NCI-H2196 (cell line): ENCODE data around the gene TTBK2.

ENCODE experiments used
- DNase-seq: peaks from one replicate; lab custom pipeline; 2025; ENCODE audit not compliant: unreplicated experiment; lab: John Stamatoyannopoulos, UW

Gene TTBK2

DNA sequence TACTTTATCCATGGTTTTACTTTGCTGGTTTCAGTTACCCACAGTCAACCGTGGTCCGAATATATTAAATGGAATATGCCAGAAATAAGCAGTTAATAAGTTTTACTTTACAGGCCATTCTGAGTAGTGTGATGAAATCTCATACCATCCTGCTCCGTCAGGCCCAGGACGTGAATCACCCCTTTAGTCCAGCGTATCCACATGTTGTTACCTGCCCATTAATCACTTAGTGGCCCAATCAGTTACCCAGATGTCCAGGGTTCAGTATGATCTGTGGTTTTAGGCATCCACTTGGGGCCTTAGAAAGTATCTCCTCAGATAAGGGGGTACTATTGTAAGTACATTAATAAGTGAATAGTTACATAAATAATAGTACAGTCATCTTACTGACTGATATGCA is 88.0 kb downstream of the TTBK2 start:
- no peak for DNase-seq

GRCh38 chr15:42826251-42826890 is 94.2 kb downstream of the TTBK2 start:
- no peak for DNase-seq

- no peak for DNase-seq
Observed at GRCh38 chr15:42825599-42825998, 95.0 kb downstream of the TTBK2 start.

DNA sequence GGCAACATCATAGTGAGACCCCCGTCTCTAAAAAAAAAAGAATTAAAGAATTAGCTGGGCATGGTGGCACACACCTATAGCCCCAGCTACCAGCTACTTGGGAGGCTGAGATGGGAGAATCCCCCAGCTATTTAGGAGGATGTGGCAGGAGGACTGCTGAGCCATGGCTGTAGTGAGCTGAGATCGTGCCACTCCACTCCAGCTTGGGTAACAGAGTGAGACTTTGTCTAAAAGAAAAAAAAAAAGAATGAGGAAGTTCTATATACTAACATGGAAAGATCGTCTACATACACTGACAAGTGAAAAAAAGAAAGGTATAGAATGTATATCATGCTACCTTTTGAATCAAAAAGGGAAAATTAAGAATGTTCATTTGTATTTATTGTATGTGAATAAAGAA is 99.8 kb downstream of the TTBK2 start:
- no peak for DNase-seq

DNA sequence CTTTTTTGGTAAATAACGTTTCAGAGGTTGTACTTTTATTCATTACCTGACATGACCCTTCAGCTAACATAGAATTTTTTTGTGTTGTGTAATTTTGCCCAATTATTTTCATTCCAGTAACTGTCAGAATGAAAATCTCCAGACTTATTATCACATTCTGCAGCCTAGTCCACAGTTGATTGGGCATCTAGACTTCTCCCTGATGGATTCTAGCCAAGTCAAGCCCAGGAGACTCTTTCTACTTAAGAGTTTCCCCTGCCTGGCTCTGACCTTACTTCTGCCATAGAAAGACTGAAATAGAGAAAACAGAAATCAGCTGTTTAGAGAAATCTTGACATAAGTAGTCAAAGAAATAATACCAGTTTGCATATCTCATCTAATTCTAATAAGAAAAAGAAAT is 100.8 kb downstream of the TTBK2 start:
- DNase-seq: no peak

DNA sequence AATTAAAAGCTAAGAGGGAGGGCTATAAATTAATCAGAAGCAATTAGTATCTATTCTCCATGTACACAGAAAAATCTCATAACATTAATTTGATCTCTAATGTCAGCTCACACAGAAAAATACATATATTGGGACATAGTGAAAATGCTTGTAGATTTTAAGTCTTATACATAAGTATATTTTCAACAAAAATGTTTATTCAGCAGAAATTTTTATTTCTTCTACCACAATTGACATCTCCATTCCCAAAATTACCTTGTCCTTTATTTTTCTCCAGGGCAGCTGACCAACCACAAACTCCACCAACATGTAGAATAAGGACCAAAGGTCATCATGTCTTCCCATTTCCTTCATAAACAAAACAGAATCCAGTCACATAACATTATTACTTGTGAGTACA is 109.1 kb downstream of the TTBK2 start:
- no peak for DNase-seq

DNA sequence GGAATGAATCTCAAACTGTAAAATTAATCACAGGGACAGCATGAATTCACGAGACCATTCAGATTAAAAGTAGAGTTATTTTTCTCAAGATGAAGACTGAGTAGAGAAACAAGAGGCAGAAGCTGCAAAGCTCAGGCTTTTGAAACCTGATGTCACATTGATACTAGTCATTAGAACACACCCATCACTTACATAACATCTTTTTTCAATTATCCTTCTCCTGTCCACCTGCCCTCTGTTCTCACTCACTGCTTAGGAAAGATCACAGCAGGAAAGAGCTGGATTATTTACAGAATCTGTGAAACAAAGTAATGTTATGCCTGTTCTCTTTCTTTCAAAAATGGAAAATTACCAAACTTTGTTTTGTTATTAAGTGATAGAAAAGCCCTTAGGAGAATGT is 111.7 kb downstream of the TTBK2 start:
- DNase-seq: no peak

DNA sequence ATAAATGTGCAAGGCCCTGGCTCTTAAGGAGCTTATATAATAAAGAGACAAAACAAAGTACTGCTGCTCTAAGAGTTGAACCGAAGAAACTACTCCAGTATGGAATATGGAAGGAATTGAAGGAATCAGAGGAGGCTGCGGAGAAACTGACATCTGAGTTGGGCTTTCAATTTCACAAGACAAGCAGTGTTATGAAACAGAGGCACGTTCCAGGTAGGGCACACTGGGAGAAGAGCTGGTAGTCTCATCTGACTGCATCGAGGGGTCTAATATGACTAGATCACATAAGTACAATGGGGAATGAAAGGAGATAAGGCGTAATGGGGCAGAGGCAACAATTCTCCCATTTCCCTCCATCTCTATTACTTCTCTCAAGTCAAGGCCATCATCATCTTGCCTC is 115.3 kb downstream of the TTBK2 start:
- no peak for DNase-seq

DNA sequence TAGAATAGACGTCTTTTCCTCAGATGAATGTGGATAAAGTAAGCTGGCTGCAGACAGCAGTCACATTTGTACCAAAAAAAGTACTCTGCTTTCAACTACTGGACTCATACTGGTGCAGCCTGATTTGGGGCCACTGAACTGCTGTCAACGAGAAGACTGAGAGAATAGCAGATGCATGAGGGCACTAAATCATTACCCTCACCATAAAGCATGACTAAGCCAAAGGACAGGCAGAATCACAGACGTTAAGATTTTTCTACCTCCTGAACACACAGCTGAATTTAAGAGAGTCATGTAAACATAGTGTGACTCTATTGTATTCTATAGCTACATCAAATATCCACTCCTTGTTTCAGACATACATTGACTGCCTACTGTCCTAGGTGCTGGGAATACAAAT is 115.8 kb downstream of the TTBK2 start:
- DNase-seq: no peak

DNA sequence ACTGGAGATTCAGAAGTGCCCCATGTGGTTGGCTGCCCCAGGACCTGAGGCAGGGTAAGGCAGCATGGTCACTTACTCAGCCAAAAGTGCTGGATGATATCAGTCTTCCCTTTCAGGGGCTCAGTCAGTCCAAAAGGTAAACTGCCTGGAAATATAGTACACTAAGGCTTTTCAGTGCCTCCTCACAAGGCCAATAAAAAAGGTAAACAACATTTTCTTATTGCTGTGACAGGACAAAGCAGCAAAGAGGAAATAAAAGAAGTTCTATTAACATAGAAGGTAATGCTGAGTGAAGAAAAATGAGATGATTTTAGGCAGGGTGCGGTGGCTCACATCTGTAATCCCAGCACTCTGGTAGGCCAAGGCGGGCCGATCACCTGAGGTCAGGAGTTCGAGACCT is 117.1 kb downstream of the TTBK2 start:
- DNase-seq: no peak

- no peak for DNase-seq
Observed at GRCh38 chr15:42802168-42802567, 118.4 kb downstream of the TTBK2 start.

DNA sequence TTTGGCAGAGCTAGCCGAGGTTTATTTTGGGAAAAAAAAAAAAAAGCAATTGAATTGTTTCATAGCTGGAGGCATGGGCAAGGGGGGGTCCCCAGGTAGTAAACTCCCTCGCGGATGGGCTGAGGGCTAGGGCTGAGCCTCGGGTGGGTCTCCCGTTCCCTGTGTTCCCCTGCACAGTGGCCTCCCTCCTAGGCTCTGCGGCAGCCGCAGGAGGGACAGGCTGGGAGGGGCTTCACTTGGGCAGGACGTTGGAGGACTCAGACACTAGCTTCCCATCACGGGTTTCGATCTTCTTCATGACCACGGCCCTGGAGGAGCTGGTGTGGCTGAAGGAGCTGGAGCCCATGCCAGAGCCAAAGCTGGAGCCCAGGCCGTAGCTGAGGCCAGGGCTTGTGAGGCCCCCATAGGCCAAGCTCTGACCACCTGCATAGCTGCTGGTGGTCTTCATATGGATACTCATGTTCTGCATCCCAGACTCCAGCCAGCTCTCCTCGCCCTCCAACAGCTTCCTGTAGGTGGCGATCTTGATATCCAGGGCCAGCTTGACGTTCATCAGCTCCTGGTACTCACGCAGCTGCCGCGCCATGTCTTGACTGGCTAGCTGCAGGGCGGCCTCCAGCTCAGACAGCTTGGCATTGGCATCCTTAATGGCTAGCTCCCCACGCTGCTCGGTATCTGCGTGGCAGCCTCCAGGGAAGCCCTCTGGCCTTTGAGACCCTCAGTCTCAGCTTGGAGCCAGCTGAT is 119.7 kb downstream of the TTBK2 start:
- DNase-seq: no peak

- DNase-seq: no peak
Observed at GRCh38 chr15:42798802-42799201, 121.8 kb downstream of the TTBK2 start.

DNA sequence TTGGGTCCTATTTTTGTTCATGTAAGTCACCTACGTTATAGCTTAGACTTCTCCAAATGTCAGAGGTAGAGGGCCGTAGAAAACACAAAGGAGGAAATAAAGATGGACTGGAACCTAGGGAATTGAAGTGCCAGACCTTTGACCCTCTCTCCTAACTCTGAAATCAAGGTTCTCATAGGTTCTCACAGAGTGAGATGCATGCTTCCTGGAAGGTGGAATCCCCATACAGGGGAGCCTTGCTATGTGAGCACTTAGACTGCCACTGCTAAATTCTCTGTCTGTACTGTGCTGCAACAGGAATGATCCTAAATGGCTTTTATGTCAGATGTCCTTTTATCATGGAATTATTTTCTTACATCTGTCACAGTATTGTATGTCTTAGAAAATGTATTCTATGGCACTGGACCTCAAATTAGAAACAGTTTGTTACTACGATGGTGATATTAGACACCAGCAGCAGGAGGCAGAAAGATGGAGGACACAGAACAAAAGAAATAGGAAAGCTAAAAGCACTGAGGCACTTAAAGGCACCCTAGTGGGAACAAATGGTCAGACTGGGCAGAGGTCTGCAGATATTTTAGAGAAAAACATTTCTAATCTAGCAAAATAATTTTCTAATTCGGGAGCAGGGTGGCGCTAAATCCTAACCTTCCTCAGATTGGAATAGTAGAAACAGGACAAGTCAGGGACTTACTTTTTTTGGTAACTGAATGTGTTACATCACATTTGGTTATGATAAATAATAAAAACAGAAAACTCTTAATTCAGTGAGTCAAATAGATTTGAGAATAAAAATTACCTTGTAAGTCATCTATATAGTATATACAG is 123.4 kb downstream of the TTBK2 start:
- no peak for DNase-seq

- no peak for DNase-seq
Observed at GRCh38 chr15:42788725-42789124, 131.9 kb downstream of the TTBK2 start.

DNA sequence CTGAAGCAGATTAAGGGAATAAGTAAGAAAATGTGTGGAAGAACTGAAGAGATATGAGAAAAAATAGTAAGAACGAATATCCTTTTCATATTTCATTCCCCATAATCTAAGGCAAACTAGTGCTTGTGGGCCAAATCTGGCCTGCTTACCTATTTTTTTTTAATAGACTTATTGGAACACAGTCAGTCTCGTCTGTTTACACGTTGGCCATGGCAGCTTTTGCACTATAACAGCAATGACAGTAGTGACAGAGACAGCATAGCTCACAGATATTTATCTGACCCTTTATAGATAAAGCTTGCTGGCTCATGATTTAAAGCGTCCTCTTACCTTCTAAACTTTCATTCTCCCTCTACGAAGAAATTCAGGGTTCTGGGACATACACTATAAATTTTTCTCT is 133.6 kb downstream of the TTBK2 start:
- DNase-seq: no peak

DNA sequence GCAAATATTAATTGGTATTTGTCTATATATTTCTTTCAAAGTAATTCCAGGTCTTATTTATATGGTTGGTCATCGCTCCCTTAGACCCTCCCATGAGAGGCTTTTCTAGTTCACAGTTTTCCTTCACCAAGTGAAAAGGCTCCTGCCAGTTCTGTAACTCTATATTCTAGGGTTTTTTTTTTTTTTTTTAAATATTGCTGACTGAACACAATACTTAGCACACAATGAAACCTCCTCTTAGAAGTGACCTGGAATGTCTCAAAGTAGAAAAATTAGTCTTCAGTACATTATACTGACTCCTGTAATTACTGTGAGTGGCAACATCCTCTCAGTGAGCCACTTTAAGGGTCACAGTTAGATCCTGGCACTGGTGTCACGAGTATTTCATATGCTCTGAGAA is 135.0 kb downstream of the TTBK2 start:
- no peak for DNase-seq

DNA sequence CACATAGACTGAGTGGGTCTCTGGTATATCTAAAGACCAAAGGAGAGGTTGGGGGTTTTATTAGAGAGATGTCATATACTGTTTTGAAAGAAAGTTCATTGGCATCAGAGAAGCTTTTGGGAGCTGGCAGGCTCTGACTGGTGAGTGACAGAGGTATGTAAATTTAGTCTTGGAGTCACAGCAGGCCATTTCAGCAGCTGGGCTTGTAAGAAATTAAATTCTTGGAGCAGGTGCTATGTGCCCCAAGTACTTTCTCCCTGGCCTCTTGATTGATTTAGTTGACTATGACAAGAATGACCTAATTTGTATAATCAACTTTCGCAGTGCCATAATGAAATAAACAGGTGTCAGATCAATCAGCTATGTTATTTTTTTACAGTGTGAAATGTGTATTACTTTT is 135.9 kb downstream of the TTBK2 start:
- no peak for DNase-seq

- DNase-seq: no peak
Observed at GRCh38 chr15:42782716-42783115, 137.9 kb downstream of the TTBK2 start.

- no peak for DNase-seq
Observed at GRCh38 chr15:42775416-42775815, 145.2 kb downstream of the TTBK2 start.

GRCh38 chr15:42772901-42773300 is 147.7 kb downstream of the TTBK2 start:
- DNase-seq: no peak

DNA sequence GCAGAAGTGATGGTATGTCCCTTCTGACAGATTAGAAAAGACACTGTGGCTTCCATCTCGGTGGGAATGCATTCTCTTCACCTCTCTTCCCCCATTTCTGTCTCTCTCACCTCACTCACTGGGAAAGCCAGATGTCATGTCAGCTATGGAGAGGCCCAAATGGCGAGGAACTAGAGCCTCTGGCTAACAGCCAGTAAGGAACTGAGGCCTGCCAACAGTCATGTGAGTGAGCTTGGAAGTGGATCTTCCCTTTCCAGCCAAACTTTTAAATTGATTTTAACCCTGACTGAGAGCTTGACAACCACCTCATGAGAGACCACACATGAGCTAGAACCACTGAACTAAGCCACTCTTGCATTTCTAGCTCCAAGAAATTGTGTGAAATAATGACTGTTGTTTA is 148.4 kb downstream of the TTBK2 start:
- DNase-seq: no peak
